ENCODE data around the gene RNF34. TPM values are rescaled to one million over a fixed set of nuclear protein-coding genes. Genes with fewer than 3 reads are reported as not detected.

The RNF34 gene
- total RNA-seq, 1 donor from 2014 or later = 45.1 TPM

DNA sequence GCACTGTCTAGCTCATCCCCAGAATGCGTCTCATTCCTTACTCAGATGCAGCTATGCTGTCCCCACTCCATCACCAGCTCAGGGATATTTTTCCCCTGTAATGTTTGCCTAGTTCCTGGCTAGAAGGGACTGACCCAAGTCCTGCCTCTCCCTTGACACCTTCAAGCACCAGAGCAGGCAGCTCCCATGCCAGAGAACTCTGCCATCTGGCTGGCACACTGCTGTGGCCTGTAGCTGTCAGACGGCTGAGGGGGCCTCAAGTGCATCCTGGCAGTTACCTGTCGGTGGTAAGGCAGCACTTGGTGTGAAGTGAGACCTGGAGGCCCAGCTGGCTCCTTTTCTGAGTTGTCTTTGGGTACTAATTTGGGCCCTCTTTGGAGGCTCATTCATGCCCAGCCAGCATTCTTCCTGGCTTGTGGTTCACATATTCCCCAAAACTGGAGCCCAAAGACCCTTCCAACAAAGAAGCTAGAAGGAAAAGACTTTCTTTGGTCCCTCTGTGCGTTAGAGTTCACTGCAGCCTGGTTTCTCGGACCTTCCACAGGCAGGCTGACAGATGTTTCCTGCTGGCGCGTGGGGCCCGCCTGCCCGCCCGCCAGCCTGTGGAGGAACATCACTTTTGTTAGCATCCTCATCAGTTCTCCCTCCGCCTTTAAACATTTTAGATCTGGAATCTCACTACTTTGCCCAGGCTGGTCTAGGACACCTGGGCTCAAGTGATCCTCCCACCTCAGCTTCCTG, 33.0 kb downstream of the RNF34 start:
- H3K4me1 ChIP-seq = no peaks in the 10 kb centered on the region
- no peak overlapping the region for H3K4me3 ChIP-seq
- no peaks in the 10 kb centered on the region for H3K9me3 ChIP-seq
- no peak overlapping the region for H3K27ac ChIP-seq
- peaks cover 44 to 69% of the 10 kb centered on the region in 2 donors for H3K36me3 ChIP-seq
- DNase-seq (ENCODE audit: low spot score in 2 of 2) = no peak
- H3K27me3 ChIP-seq = no peaks in the 10 kb centered on the region
- intact Hi-C loops (cut with DNase I) = no loop called here
- TF ChIP-seq, protein P1, sequence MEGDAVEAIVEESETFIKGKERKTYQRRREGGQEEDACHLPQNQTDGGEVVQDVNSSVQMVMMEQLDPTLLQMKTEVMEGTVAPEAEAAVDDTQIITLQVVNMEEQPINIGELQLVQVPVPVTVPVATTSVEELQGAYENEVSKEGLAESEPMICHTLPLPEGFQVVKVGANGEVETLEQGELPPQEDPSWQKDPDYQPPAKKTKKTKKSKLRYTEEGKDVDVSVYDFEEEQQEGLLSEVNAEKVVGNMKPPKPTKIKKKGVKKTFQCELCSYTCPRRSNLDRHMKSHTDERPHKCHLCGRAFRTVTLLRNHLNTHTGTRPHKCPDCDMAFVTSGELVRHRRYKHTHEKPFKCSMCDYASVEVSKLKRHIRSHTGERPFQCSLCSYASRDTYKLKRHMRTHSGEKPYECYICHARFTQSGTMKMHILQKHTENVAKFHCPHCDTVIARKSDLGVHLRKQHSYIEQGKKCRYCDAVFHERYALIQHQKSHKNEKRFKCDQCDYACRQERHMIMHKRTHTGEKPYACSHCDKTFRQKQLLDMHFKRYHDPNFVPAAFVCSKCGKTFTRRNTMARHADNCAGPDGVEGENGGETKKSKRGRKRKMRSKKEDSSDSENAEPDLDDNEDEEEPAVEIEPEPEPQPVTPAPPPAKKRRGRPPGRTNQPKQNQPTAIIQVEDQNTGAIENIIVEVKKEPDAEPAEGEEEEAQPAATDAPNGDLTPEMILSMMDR (IDR thresholded peaks at IDR 0.05) = no peak

DNA sequence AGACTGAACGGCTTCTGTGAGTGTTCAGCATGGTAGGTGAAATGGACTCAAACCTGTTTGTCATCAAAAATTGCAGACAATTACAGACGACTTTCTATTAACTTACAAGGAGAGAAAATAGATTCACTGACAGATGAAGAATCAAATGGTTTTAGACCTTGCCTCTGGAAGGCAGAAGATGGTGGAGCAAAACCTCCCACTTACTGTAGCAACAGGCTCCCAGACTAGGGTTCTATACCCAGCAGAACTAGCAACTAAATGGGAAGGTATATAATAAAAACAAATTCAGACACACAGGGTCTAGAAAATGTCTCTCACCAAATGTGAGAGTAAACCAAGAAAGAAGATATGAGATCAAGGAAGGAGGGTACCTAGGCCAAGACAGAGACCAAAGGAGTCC, 36.8 kb downstream of the RNF34 start:
- DNase-seq (ENCODE audit: low spot score in 2 of 2) = no peak
- Histone ChIP-seq H3K27ac (no peak overlapping the region), H3K36me3 (peaks cover 38 to 64% of the 10 kb centered on the region in 2 donors), H3K9me3 (no peaks in the 10 kb centered on the region), H3K4me1 (no peaks in the 10 kb centered on the region), H3K4me3 (no peak overlapping the region), H3K27me3 (no peaks in the 10 kb centered on the region)
- intact Hi-C loops (cut with DNase I) = no loop called here
- TF ChIP-seq, protein P1 (IDR thresholded peaks at IDR 0.05) = no peak

DNA sequence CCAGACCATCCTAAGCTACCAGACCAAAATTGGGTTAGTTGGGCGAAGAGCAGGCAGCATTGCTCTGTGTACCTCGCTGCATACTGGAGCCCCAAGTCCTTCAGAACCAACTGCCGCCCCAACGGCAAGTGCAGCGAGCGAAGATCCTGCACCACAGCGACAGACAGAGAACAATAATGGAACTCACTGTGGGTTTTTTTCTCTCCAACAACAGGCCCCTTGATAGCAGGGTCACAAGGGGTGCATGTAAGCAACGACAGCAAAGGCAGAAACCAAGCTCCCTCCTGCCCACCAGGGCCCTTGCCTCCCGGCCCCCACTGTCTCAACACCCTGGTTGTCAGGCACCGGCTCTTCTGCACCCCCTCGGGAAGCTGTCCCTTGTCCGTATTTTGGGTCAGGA, 39.0 kb downstream of the RNF34 start:
- H3K4me3 ChIP-seq = no peak overlapping the region
- DNase-seq (ENCODE audit: low spot score in 2 of 2) = no peak
- H3K4me1 ChIP-seq = no peaks in the 10 kb centered on the region
- H3K36me3 ChIP-seq = peaks cover 38 to 56% of the 10 kb centered on the region in 2 donors
- H3K9me3 ChIP-seq = no peaks in the 10 kb centered on the region
- TF ChIP-seq, protein P1 (IDR thresholded peaks at IDR 0.05) = no peak
- H3K27me3 ChIP-seq = no peaks in the 10 kb centered on the region
- H3K27ac ChIP-seq = no peak overlapping the region
- intact Hi-C loops (cut with DNase I) = no loop called here

DNA sequence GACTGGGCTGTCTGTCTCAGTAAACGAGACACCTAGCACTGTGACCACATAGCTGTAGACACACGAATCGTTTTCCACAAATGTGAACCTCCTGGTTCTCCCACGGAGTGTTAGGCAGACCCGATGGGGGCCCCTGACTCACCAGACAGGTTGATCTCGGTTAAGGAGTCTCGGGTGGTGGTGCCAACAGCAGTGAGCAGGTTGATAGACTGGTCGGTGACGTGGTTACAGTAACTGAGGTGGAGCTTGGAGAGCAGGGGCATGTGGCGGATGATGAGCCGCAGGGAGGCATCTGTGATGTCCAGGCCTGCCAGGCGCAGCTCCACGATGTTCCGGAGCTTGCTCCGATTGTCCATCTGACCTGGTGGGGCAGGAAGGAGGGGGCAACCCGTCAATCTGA, 39.8 kb downstream of the RNF34 start:
- no peak for DNase-seq (ENCODE audit: low spot score in 2 of 2)
- TF ChIP-seq, protein P1 (IDR thresholded peaks at IDR 0.05) = no peak
- Histone ChIP-seq H3K4me1 (no peaks in the 10 kb centered on the region), H3K27ac (no peak overlapping the region), H3K36me3 (peaks cover 42 to 55% of the 10 kb centered on the region in 2 donors), H3K4me3 (no peak overlapping the region), H3K27me3 (no peaks in the 10 kb centered on the region), H3K9me3 (no peaks in the 10 kb centered on the region)
- intact Hi-C loops (cut with DNase I) = no loop called here

DNA sequence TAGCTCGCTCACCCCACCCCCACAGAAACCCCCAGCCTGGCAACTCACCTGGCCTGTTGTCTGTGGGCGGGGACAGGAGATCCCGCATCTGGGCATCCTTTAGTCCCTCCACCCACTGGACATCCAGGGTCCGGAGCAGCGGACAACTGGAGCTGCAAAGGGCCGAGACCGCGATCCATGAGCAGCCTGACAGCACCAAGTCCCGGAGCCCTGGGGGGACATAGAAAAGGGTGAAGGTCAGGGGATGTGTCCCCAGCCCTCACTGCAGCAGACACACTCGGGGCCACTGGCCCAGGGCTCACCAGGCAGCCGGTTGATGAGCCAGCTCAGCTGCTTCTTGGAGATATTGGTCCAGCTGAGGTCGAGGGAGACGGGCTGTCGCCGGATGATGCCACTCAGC, 40.9 kb downstream of the RNF34 start:
- no peak for DNase-seq (ENCODE audit: low spot score in 2 of 2)
- Histone ChIP-seq H3K27me3 (no peaks in the 10 kb centered on the region), H3K9me3 (no peaks in the 10 kb centered on the region), H3K4me3 (no peak overlapping the region), H3K27ac (no peak overlapping the region), H3K4me1 (no peaks in the 10 kb centered on the region), H3K36me3 (peaks cover 43 to 58% of the 10 kb centered on the region in 2 donors)
- intact Hi-C loops (cut with DNase I) = no loop called here
- TF ChIP-seq, protein P1 (IDR thresholded peaks at IDR 0.05) = no peak

All from ascending aorta (tissue), 2 donors.